Ovary (tissue), 9 donors: ENCODE results near the gene GRAMD1B. TPM values are rescaled to one million over a fixed set of nuclear protein-coding genes. Genes with fewer than 3 reads are reported as not detected.

Source experiments
- DNase-seq, 5 donors: peaks; one replicate each; pipeline ENCODE4 v3.0.0-alpha.2; 2019 to 2020
- H3K27ac ChIP-seq, 2 donors: fragments of 200-600 bp; one replicate each; pipeline versions ENCODE4 v1.5.1 to v1.8.0; 2019 to 2022
- H3K27me3 ChIP-seq: fragments of 200-600 bp; one replicate; pipeline ENCODE4 v1.8.0; 2022
- H3K36me3 ChIP-seq: fragments of 200-600 bp; sonication (generic); one replicate; pipeline ENCODE4 v1.5.1; 2019
- H3K4me1 ChIP-seq: one replicate; pipeline ENCODE4 v1.8.1; 2013; ENCODE audit warnings: mild to moderate bottlenecking, moderate library complexity; ENCODE audit not compliant: insufficient read depth
- H3K4me3 ChIP-seq: fragments of 200-600 bp; sonication (generic); one replicate; pipeline ENCODE4 v1.5.1; 2017
- H3K9me3 ChIP-seq, 2 donors: fragments of 200-600 bp in 1 of 2; sonication (generic) in 1 of 2; one replicate each; pipeline versions ENCODE4 v1.5.1 to v1.8.1; 2013 to 2019; ENCODE audit warnings: mild to moderate bottlenecking in 1 of 2, moderate library complexity in 1 of 2
- EP300 ChIP-seq: sonication (generic); formaldehyde crosslinking; IDR thresholded peaks from one replicate; pipeline ENCODE4 v1.6.1; 2017; ENCODE audit warnings: antibody characterized with exemption
- POLR2A ChIP-seq: fragments of 450-650 bp; IDR thresholded peaks from one replicate; pipeline ENCODE4 v1.6.1; 2017; ENCODE audit warnings: antibody characterized with exemption, mild to moderate bottlenecking, moderate library complexity
- WGBS, 3 donors: extraction: QIAGEN DNeasy Blood & Tissue Kit in 1 of 3; methylation state at CpG; one replicate each; pipeline versions ENCODE4 v1.1.5 to v1.1.7; 2013 to 2017; 5-methylcytosine and 5-hydroxymethylcytosine counted together
- intact Hi-C, 4 donors: fragments of 100-400 bp; cut with DNase I; formaldehyde crosslinking; loops; one replicate each; pipeline versions ENCODE4 v1.11.0 to v1.15.1; 2022 to 2023
- polyA plus RNA-seq, 2 donors: library from polyadenylated mRNA; stranded (reverse); fragments of 200-250 nt in 1 of 2; fragments of 350-450 nt in 1 of 2; fragmentation: Illumina TruSeq in 1 of 2; extraction: RNeasy Lipid Tissue Mini Kit (QIAGEN cat#74804) in 1 of 2; gene quantifications; one replicate each; pipeline ENCODE4 v1.2.3, GENCODE V29; 2013 to 2014
- total RNA-seq, 7 donors: library from RNA; depleted of rRNA in 2 of 7; stranded (reverse); fragments of >200 nt in 2 of 7; fragmentation: NEBNext Ultra II Directional in 3 of 7; extraction: Animal tissue kit (Norgen Biotek cat#: 25700) in 3 of 7; gene quantifications; one replicate each; pipeline versions ENCODE4 v1.1.0 to v1.2.4, GENCODE V29; 2016 to 2023
- TF ChIP-seq, protein P1 (sequence below), 3 donors: fragments of 450-650 bp in 2 of 3; fragments of 200-600 bp in 1 of 3; IDR thresholded peaks; one replicate each; pipeline versions ENCODE4 v1.5.1 to v1.8.0; 2016 to 2022; ENCODE audit warnings: antibody characterized with exemption in 3 of 3, mild to moderate bottlenecking in 1 of 3
- donor health status: DM: no; HTN: no; CAD: no; lungs with moderate emphysema.
- donor health status: DM: no; HTN: no; CAD: no.
- donor health status: Bipolar disorder and iron deficiency.
- donor health status: DM: yes; HTN: yes; CAD: no.
- donor health status: DM: no; HTN: no; CAD: no.
- donor health status: DM: yes; HTN: yes; CAD: no.

The GRAMD1B gene
- total and polyA plus RNA-seq, 9 donors = 10.8 to 185 (median 25.4) TPM

DNA sequence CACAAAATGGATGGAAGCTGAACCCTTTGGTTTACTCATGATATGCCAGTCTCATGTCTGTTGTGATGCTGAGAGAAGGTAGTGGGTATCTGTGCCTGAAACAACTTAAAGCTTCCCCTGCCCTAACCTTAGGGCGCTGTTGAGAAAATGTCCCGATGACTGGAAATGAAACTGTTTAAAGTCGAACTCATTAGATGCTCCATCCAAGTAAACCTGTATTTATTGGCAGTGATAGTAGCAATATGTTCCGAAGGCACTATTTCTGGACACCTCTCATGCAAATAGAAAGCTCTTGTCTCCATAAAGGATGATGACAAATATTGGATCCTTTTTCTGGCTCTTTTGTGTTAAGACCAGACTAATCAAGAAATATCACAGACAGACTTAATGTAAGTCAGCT is 86.2 kb downstream of the GRAMD1B start:
- WGBS, 3 donors = 94 to 95% (median 95%) methylated on average over 4 of the region's 4 CpGs
- H3K9me3 ChIP-seq = no peaks in the 10 kb centered on the region
- intact Hi-C loops = loop anchor here in 2 of 4 donors (5.0 to 10.0 kb wide), 2 partner anchors 61 to 189 kb away; no protein-coding TSS in a partner anchor
- peaks cover 23% of the 10 kb centered on the region for H3K4me1 ChIP-seq
- H3K27ac ChIP-seq = no peak overlapping the region
- TF ChIP-seq, protein P1, sequence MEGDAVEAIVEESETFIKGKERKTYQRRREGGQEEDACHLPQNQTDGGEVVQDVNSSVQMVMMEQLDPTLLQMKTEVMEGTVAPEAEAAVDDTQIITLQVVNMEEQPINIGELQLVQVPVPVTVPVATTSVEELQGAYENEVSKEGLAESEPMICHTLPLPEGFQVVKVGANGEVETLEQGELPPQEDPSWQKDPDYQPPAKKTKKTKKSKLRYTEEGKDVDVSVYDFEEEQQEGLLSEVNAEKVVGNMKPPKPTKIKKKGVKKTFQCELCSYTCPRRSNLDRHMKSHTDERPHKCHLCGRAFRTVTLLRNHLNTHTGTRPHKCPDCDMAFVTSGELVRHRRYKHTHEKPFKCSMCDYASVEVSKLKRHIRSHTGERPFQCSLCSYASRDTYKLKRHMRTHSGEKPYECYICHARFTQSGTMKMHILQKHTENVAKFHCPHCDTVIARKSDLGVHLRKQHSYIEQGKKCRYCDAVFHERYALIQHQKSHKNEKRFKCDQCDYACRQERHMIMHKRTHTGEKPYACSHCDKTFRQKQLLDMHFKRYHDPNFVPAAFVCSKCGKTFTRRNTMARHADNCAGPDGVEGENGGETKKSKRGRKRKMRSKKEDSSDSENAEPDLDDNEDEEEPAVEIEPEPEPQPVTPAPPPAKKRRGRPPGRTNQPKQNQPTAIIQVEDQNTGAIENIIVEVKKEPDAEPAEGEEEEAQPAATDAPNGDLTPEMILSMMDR (IDR thresholded peaks at IDR 0.05) = no peak
- TF ChIP-seq POLR2A = no peak
- no peak for TF ChIP-seq EP300
- no peaks in the 10 kb centered on the region for H3K27me3 ChIP-seq
- no peak for DNase-seq
- H3K4me3 ChIP-seq = no peak overlapping the region
- H3K36me3 ChIP-seq = no peaks in the 10 kb centered on the region

DNA sequence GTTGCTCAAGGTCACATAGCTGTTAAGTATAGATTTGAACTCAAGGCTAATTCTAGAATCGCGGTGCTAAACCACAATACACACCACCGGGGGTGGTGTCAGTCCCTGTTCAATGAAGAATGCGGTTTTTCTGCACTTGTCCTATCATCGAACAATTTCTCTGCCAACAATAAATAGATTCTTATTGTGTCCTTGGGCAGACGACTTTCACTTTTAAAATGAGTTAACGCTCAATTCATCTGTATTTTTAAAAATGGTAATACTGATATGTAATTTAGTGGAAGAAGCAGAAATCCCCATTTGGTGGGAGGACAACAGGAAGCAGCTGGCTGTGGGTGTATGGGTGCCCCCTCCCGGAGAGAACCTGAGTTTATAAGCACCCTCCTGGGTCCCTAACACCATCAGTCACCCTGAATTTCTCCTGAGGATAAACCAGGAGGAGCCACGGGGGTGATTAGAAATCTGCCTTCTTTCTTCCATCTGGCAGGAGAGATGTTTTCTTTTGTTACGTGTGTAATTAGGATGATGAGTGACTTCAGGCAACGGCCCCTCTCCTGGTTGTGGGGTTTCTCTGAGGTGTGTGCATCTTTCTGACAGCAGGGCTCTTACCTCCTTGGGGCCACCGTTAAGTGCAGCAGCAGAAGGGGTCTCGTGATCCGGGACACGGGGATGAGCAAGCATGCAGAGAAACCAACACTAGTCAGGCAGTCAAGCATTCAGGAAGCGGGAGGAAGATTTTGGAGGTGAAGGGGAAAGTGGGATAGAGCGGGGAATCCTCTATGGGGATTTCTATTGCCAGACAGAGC is 87.7 kb downstream of the GRAMD1B start:
- no peaks in the 10 kb centered on the region for H3K27me3 ChIP-seq
- peak overlapping the region in 1 of 2 donors; percentile 69 for H3K27ac ChIP-seq
- no peak overlapping the region for H3K4me3 ChIP-seq
- no peaks in the 10 kb centered on the region for H3K9me3 ChIP-seq
- H3K4me1 ChIP-seq = peaks cover 23% of the 10 kb centered on the region
- WGBS, 3 donors = 28 to 62% (median 47%) methylated on average over 17 of the region's 17 CpGs
- TF ChIP-seq, protein P1 (IDR thresholded peaks at IDR 0.05) = no peak
- TF ChIP-seq POLR2A (no peak), EP300 (no peak)
- intact Hi-C loops = loop anchor here in 2 of 4 donors (5.0 to 10.0 kb wide), 2 partner anchors 60 to 187 kb away; no protein-coding TSS in a partner anchor
- DNase-seq = no peak
- H3K36me3 ChIP-seq = no peaks in the 10 kb centered on the region

DNA sequence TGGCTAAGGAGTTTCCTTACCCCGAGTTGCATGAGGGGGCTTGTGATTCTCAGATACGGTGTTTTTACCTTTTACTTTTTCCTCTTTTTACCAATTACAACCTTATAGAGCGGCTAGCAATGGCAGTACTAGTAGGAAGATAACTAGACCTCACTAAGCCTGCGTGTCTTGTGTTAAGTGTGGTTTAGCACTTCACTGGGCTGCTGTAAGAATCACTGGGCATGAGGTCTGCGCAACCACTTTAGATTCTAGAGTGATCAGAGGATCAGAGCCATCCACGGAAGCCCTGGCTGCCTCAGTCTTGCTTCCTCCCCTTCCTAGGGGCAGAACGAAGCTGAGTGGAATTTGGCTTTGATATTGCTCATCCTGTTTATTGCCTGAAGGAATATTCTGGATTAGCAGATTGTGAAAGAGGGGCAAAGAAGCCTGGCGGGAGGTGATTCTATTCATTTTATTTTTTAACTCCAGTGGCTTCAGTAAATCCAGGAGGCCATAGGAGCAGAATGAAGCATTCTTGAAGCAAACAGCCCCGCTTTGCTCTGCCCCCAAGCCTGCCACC is 88.5 kb downstream of the GRAMD1B start:
- 63 to 69% (median 66%) methylated on average over 9 of the region's 9 CpGs for WGBS, 3 donors
- H3K4me3 ChIP-seq = no peak overlapping the region
- intact Hi-C loops = loop anchor here in 2 of 4 donors (5.0 to 10.0 kb wide), 2 partner anchors 59 to 186 kb away; no protein-coding TSS in a partner anchor
- no peaks in the 10 kb centered on the region for H3K27me3 ChIP-seq
- peaks cover 23% of the 10 kb centered on the region for H3K4me1 ChIP-seq
- H3K27ac ChIP-seq = peak overlapping the region; percentile 41 to 69
- no peaks in the 10 kb centered on the region for H3K36me3 ChIP-seq
- TF ChIP-seq, protein P1 (IDR thresholded peaks at IDR 0.05) = no peak
- no peak for TF ChIP-seq EP300
- no peak for TF ChIP-seq POLR2A
- no peaks in the 10 kb centered on the region for H3K9me3 ChIP-seq
- DNase-seq = no peak

DNA sequence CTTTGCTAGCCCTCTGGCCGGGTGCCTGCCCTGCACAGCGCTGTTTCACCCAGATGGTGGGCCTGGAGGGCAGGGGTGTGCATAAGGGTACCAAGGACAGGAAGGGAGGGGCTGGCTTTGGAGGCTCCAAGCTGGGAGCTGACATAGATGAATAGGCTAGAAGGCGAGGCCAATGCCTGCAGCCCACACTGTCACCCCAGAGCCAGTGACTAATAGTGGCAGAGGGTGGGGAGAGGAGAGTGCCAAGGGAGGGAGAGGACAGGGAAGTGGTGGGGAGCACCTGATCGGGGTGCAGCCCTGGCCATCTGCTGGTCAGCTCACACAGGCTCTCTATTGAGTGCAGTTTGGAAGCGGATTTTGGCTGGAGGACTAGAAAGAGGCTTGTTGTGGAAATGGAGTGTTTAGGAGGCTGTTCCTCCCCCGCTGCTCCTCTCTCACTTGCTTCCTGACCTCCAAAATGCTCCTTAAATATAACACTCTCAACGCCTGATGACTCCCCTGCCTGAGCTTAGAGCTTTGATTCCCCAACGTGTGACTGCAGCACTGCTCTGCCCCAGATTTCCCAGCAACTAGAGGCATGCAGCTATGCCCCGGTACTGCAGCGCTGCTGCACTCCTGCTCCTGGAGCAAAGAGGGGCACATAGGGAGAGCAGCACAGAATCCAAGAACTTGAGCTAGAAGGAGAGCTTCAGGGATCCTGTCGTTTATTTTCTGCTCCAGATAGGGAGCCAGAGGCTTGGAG is 89.2 kb downstream of the GRAMD1B start:
- Histone ChIP-seq H3K27ac (peak overlapping the region; percentile 41 to 69), H3K36me3 (no peaks in the 10 kb centered on the region), H3K4me1 (peaks cover 23% of the 10 kb centered on the region), H3K4me3 (no peak overlapping the region), H3K9me3 (no peaks in the 10 kb centered on the region), H3K27me3 (no peaks in the 10 kb centered on the region)
- WGBS, 3 donors = 5 to 20% (median 9%) methylated on average over 11 of the region's 11 CpGs
- DNase-seq = peak; percentile 27 to 45 (median 34)
- intact Hi-C loops = loop anchor here in 2 of 4 donors (5.0 to 10.0 kb wide), 2 partner anchors 58 to 186 kb away; no protein-coding TSS in a partner anchor
- TF ChIP-seq POLR2A = no peak
- TF ChIP-seq EP300 = no peak
- TF ChIP-seq, protein P1 (IDR thresholded peaks at IDR 0.05) = no peak
